GM20000 (cell line): ENCODE results near the gene NEGR1.

Experiments
- DNase-seq: peaks from one replicate; pipeline ENCODE4 v3.0.0; 2012; ENCODE audit warnings: low spot score
- TF ChIP-seq, protein P1 (sequence below): IDR thresholded peaks from 2 replicates; pipeline ENCODE4 v1.5.1; 2012; ENCODE audit warnings: mild to moderate bottlenecking, control low read depth; ENCODE audit errors: extremely low read depth, missing control alignments

NEGR1 gene

DNA sequence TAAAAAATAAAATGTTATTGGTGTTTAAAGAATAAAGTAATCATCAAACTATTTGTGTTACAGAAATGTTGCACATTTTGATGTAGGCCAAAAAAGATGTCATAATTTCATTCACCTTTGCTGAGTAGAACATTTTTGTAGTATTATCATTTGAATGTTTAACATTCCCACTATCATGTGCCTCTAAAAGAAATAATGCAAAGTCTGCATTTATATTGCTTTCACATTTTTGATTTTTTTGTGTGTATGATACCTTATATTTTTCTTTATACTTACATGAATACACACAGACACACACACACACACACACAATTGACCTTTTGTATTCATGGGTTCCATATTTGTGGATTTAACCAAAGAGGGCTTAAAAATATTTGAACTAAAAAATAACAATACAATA is 657.3 kb downstream of the NEGR1 start:
- TF ChIP-seq, protein P1, sequence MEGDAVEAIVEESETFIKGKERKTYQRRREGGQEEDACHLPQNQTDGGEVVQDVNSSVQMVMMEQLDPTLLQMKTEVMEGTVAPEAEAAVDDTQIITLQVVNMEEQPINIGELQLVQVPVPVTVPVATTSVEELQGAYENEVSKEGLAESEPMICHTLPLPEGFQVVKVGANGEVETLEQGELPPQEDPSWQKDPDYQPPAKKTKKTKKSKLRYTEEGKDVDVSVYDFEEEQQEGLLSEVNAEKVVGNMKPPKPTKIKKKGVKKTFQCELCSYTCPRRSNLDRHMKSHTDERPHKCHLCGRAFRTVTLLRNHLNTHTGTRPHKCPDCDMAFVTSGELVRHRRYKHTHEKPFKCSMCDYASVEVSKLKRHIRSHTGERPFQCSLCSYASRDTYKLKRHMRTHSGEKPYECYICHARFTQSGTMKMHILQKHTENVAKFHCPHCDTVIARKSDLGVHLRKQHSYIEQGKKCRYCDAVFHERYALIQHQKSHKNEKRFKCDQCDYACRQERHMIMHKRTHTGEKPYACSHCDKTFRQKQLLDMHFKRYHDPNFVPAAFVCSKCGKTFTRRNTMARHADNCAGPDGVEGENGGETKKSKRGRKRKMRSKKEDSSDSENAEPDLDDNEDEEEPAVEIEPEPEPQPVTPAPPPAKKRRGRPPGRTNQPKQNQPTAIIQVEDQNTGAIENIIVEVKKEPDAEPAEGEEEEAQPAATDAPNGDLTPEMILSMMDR: no peak
- DNase-seq: no peak

DNA sequence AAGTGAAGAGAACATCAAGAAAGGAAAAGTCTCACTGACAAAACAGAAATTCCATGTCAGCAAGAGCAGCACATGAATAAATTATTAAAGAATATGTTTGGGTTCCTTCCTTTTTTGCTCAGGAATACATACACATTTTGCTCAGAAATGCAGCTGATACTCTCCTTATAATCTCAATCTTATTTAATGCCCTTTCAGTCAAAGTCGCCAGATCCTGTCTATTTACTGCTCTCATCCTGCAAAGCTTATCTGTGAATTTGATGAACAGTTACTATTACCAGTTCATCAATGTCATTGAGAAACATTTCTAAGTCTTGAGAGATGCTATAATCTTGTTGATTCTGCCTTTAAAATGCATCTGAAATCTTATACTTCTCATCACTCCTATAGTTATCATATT is 658.5 kb downstream of the NEGR1 start:
- DNase-seq: no peak
- TF ChIP-seq, protein P1: no peak

- DNase-seq: no peak
- TF ChIP-seq, protein P1: no peak
Observed at GRCh38 chr1:71621785-71622184, 660.6 kb downstream of the NEGR1 start.

DNA sequence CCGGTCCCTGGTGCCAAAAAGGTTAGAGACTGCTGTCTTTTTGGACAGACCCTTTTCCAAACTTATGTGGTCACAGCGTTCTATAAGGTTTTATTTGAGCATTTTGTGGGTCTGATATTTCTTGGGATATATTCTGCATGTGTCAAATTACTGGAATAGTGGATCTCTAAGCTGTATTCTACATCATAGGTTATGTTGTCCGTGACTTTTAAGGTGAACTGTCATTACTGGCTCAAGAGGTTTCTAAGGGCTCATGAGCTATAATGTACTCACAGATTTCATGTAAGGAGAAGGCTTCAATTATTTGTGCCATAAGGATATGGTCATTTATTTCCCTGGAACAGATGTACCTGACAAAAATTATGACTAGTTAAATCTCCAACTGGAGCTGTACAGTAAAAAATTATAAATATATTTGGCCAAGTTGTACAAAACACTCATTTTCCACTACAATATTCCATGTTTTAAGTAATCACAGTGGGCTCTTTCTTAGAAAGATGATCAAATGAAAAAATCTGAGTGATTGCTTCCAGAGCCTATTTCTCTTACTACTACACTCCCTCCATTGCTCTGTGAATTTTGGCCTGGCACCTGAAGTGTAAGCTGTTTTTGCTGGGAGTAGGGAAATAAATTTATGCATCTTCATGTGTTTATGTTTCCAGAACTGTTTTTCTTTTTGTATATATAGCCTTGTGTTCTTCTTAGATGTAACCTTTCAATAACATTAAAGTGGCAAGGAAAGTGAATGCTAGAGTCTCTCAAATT is 663.4 kb downstream of the NEGR1 start:
- TF ChIP-seq, protein P1: no peak
- DNase-seq: no peak

- TF ChIP-seq, protein P1: no peak
- DNase-seq: no peak
Observed at GRCh38 chr1:71618191-71618590, 664.1 kb downstream of the NEGR1 start.

GRCh38 chr1:71610476-71610875 is 671.9 kb downstream of the NEGR1 start:
- TF ChIP-seq, protein P1: no peak
- no peak for DNase-seq

- TF ChIP-seq, protein P1: no peak
- no peak for DNase-seq
Observed at GRCh38 chr1:71603044-71603776, 679.1 kb downstream of the NEGR1 start.
